GM12878 (cell line): Measurements from ENCODE around the gene TTC29.

ENCODE experiments used
- ATF2 ChIP-seq: IDR thresholded peaks from 2 replicates; pipeline ENCODE4 v1.6.1; 2012; ENCODE audit warnings: low read length, inconsistent platforms
- KDM1A ChIP-seq: fragments of 200-600 bp; sonication (generic); IDR thresholded peaks from 2 replicates; pipeline ENCODE4 v1.6.1; 2016; ENCODE audit warnings: borderline replicate concordance

GRCh38 chr4:146795711-146796110 lies 150.0 kb downstream of the TTC29 start:
- TF ChIP-seq ATF2 (no peak), KDM1A (no peak)
